ENCODE data around the gene LARGE1.

DNA sequence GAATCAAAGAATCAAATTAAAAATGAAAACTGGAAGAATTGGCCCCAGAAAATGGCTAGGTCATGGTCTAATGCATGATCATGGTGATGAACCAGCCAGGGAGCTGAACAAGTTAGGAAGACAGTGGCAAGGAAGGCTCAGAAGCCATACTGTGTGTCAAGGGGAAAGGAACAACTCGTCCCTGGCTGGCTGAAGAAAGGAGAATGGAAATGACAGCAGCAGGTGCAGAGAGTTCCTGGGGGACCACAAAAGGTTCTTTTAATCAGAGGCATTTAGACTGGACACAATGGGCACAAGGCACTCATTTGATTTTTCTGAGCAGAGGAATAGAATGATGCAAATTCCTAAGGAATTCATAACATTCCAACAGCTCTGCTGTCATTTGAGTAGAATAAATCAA, 209.9 kb downstream of the LARGE1 start:
- TF ChIP-seq ZNF77 (CRISPR knock-in tag; IDR thresholded peaks at IDR 0.05) (no peak), RAD21 (CRISPR knock-in tag; conservative IDR thresholded peaks at IDR 0.05 in 1 of 2, IDR thresholded peaks at IDR 0.05 in 1 of 2) (no peak), BHLHE40 (IDR thresholded peaks at IDR 0.05; ENCODE audit: low read length) (no peak), ATF3 (IDR thresholded peaks at IDR 0.05) (no peak), ATF3 (CRISPR knock-in tag; conservative IDR thresholded peaks at IDR 0.05) (no peak)

Measured in K562 (cell line).